ENCODE measurements around the gene PPIF. TPM values are rescaled to one million over a fixed set of nuclear protein-coding genes. Genes with fewer than 3 reads are reported as not detected.
"Not testable (repeated sequence)": the region's sequence is repeated elsewhere in the genome, so short reads cannot be mapped to it uniquely, and the experiment has no call there.

PPIF gene
- total RNA-seq, 2 experiments from 2014 or later = 177 to 185 TPM

DNA sequence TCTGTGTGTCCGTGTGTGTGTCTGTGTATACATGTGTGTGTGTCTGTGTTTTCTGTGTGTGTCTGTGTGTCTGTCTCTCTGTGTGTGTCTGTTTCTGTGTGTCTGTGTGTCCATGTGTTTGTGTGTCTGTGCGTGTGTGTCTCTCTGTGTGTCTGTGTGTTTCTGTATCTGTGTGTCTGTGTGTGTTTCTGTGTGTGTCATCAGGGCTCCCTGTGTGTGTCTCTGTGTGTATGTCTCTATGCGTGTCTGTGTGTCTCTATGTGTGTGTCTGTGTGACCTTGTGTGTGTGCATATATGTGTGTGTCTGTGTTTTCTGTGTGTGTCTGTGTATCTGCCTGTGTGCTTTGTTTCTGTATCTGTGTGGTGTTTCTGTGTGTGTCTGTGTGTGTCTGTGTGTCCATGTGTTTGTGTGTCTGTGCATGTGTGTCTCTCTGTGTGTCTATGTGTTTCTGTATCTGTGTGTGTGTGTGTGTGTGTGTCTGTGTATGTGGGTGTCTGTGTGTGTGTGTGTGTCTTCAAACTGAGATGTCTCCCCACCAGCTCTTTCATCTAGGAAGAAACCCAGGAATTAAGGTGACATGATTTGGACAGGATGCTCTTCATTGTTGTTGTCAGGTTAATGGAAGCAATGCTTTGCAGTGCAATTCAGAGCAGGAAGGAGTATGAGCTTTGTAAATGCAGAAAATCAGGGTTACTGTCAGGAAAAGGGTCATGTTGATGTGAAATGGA is 20.7 kb upstream of the PPIF start:
- ChIA-PET CTCF (no interaction called here), POLR2A (no interaction called here)

DNA sequence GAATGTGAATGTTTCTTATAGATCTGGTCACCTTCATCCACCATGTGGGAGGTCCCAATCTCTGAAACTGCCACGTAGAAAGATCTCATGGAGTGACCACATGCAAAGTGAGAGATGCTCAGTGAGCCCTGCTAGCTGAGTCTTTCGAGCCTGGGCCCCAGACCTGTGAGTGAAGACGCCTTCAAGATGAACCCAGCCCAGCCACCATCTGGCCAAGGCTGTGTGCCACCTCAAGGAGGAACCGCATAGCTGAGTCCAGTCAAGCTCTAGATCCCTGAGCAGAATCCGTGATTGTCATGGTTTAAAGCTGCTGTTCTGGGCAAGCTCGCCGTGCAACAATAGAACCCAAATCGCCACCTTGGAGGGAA is 20.2 kb upstream of the PPIF start:
- POLR2A ChIA-PET = no interaction called here
- CTCF ChIA-PET = no interaction called here

DNA sequence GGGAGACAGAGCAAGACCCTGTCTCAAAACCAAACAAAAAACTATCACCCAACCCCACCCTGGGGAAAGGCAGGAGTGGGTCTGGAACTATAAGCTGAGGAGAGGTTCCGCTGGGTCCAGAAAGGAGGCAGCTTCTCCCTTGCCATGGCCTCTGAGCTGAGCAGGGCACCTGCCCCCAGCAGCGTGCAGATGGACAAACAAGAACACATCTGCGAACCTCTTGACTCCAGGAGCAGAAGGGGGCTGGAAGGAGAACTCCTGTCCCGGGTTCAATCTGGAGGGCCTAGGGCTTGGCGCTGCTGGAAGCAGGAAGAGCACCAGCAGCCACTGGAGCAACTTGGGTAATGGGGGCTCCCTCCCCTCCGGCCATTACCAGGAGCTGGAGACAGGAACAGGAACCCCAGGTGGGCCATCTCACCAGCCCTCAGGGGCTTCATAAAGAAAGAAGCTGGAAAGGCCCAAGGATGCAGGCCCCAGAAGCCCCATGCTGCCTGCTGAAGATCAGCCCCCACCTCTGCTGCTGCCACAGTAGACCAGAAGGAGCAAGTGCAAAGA is 19.0 kb upstream of the PPIF start:
- CTCF ChIA-PET = interaction anchor here (1.3 kb wide), 1 partner anchor 9 kb away, joined by 6 read pairs; no protein-coding TSS in a partner anchor
- POLR2A ChIA-PET = no interaction called here

GRCh38 chr10:79328737-79329504 is 18.3 kb upstream of the PPIF start:
- POLR2A ChIA-PET = no interaction called here

DNA sequence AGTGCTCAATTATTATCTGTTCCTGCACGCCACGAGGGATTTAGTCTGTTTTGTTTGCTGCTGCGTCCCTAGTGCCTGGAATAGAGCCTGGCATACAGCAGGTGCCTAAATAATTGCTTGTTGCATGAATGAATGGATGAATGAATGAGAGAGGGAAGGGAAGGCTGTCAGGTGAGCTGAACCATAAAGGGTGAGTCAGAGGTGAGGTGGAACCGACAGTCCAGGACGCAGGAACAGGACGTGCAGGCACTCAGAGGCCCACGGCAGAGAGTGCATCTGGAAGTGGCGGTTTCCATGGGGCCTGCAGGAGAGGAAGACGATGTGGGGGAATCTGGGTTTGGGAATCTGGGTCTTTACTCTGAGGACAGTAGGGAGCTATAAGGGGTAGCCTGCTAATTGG is 17.7 kb upstream of the PPIF start:
- ChIA-PET CTCF (interaction anchor here (4.3 kb wide), 1 partner anchor 12 kb away, joined by 21 read pairs; no protein-coding TSS in a partner anchor), POLR2A (no interaction called here)

More at GRCh38 chr10:79328737-79329504, 18.3 kb upstream of the PPIF start:
- CTCF ChIA-PET = interaction anchor here (1.3 to 4.3 kb wide), 2 partner anchors 9 to 11 kb away, joined by 6 to 21 read pairs; no protein-coding TSS in a partner anchor

DNA sequence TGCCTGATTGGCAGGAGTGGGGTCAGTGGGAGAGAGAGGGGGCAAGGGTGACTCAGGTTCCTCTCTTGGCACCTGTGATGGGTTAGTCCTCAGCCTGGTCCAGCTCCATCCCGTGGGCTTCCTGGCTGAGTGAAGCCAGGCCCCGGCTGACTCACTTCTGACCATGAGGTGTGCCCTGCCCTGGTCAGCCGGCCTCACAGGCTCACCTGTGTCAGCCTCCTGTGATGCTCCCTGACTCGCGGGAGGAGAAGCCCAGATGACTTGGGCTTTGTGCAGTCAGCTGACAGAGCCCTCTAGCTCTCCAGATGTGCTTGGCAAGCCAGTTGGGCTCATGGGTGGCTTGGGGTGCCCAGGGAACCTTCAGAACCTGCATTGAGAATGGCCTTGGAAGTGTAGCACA is 16.0 kb upstream of the PPIF start:
- POLR2A ChIA-PET = interaction anchor here (1.4 to 2.1 kb wide), 4 partner anchors 8 to 16 kb away, joined by 4 to 11 read pairs (median 10); partner anchors contain the start of gene PPIF
- CTCF ChIA-PET = interaction anchor here (0.7 to 6.1 kb wide), 6 partner anchors 8 to 113 kb away, joined by 3 to 38 read pairs (median 7); partner anchors contain the start of gene PPIF

DNA sequence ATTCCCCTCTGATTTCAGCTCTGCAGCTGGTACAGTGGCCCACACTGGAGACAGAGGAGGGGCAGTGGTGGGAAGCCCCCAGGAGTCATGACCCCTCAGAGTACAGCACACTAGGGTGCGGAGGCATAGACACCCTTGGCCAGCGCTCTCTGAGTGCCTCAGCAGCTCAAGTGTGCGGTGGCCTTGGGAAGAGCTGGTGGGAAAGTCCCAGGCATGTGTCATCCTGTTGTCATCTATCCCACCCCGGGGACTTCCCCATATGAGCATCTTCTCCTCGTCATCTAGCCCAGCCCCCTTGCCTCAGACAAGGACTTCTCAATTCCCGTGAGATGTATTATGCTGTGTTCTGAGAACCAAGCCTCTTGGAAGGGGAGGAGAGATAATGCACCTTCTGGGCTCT is 15.6 kb upstream of the PPIF start:
- ChIA-PET POLR2A (interaction anchor here (0.8 to 2.1 kb wide), 5 partner anchors 9 to 45 kb away, joined by 4 to 11 read pairs (median 9); partner anchors contain the start of gene PPIF), CTCF (interaction anchor here (0.7 to 6.1 kb wide), 6 partner anchors 8 to 113 kb away, joined by 3 to 38 read pairs (median 7); partner anchors contain the start of gene PPIF)

GRCh38 chr10:79332610-79333315 is 14.5 kb upstream of the PPIF start:
- CTCF ChIA-PET = interaction anchor here (2.1 to 6.1 kb wide), 3 partner anchors 9 to 15 kb away, joined by 4 to 38 read pairs (median 21); partner anchors contain the start of gene PPIF
- POLR2A ChIA-PET = interaction anchor here (1.2 to 2.1 kb wide), 4 partner anchors 10 to 88 kb away, joined by 3 to 11 read pairs (median 7); no protein-coding TSS in a partner anchor

DNA sequence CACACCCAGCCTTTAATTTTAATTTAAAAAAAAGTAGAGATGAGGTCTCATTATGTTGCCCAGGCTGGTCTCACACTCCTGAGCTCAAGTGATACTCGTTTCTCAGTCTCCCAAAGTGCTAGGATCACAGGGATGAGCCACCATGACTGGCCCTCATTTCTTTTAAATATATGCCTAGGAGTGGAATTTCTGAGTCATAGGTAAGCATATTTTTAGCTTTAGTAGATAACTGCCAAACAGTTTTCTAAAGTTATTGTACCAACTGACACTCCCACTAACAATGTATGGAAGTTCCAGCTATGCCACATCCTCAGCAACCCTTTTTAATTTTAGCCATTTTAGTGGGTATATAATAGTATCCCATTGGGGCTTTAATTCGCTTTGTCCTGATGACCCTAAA is 13.8 kb upstream of the PPIF start:
- ChIA-PET POLR2A (interaction anchor here (1.2 to 1.5 kb wide), 2 partner anchors 14 to 89 kb away, joined by 3 to 4 read pairs; no protein-coding TSS in a partner anchor), CTCF (interaction anchor here (4.3 to 6.1 kb wide), 2 partner anchors 13 to 16 kb away, joined by 21 to 38 read pairs; partner anchors contain the start of gene PPIF)

DNA sequence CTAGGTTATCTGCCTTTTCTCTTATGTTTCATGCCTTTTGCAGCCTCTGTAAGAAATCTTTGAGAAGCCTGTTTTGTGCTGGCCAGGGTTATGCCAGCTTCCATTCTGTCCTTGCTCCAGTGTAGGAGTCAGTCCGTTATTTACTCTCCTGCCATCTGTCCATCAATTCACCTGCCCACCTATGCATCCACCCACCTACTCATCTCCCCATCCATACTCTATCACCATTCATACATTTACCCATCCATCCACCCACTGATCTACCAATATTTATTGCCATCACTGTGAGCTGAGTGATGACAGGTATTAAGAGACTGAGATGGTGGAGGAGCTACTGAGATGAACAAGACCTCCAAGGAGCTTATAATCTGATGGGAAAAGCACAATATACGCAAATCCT is 12.7 kb upstream of the PPIF start:
- CTCF ChIA-PET = interaction anchor here (6.1 kb wide), 1 partner anchor 12 kb away, joined by 38 read pairs; the partner anchor contains the start of gene PPIF
- POLR2A ChIA-PET = interaction anchor here (0.7 to 1.5 kb wide), 2 partner anchors 11 to 14 kb away, joined by 3 to 4 read pairs; no protein-coding TSS in a partner anchor

DNA sequence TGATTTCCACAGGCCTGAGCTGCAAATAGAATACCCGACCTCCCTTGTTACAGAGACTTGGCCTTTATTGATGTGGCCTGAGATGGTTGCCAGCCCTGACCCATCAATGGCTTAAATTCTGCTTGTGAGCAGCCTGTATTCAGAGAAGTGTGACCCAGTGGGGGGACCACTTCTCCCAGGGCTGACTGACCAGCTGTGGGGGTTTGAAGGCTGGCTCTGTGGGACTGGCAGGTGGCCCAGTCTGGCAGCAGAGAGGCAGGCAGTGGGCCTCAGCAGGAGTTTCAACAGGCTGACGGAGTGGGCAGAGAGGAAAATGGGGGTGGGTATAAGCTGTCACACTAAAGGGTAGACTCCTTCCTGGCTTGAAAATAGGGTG is 12.2 kb upstream of the PPIF start:
- CTCF ChIA-PET = interaction anchor here (6.1 kb wide), 1 partner anchor 11 kb away, joined by 38 read pairs; the partner anchor contains the start of gene PPIF
- POLR2A ChIA-PET = interaction anchor here (1.5 kb wide), 1 partner anchor 10 kb away, joined by 3 read pairs; no protein-coding TSS in a partner anchor

- POLR2A ChIA-PET = interaction anchor here (1.5 kb wide), 1 partner anchor 10 kb away, joined by 3 read pairs; no protein-coding TSS in a partner anchor
- CTCF ChIA-PET = interaction anchor here (6.1 kb wide), 1 partner anchor 11 kb away, joined by 38 read pairs; the partner anchor contains the start of gene PPIF
Observed at GRCh38 chr10:79335470-79336235, 11.6 kb upstream of the PPIF start.

GRCh38 chr10:79336276-79336675 is 11.0 kb upstream of the PPIF start:
- CTCF ChIA-PET = interaction anchor here (6.1 kb wide), 1 partner anchor 10 kb away, joined by 38 read pairs; the partner anchor contains the start of gene PPIF
- POLR2A ChIA-PET = no interaction called here

DNA sequence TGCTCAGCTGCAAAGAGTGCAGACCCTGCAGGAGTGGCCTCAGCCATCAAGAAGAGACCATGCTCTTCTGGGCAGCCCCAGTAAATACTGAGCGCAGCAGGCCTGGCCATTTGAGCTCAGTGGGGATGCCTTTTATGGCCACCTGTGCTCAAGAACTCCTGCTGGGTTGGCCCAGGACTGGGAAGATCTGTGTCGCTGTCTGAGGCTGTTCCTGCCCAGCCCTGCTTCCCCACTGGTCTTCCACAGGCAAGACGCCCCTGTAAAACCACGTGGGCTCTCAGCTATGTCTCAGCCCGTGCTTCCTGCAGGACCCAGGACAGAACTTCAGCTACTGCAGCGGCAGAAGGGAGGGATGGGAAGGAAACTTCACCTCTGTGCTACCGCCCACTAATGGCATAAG is 10.5 kb upstream of the PPIF start:
- ChIA-PET POLR2A (interaction anchor here (0.9 kb wide), 1 partner anchor 11 kb away, joined by 3 read pairs; no protein-coding TSS in a partner anchor), CTCF (interaction anchor here (6.1 kb wide), 1 partner anchor 10 kb away, joined by 38 read pairs; the partner anchor contains the start of gene PPIF)

GRCh38 chr10:79337783-79338469 is 9.3 kb upstream of the PPIF start:
- CTCF ChIA-PET, POLR2A ChIA-PET: not testable (repeated sequence)

DNA sequence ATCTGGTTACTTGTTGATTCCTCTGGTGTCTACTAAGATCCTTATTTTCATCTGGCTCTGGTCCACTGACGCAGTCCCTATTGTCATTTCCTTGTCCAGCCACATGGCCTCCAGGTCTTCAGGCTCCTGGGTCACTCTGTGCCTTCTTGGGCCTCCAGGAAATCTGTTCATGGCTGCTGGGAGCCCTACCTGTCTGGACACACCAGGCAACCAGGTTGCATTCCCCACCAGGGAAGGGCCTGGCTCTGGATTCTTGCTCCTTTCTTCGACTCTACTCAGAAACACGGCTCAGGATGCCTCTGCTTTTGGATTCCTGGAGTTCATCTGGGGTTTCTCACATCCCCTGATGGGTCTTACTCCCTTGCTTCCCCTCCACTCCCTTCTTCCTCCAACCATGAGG is 8.0 kb upstream of the PPIF start:
- POLR2A ChIA-PET = no interaction called here
- CTCF ChIA-PET = no interaction called here

DNA sequence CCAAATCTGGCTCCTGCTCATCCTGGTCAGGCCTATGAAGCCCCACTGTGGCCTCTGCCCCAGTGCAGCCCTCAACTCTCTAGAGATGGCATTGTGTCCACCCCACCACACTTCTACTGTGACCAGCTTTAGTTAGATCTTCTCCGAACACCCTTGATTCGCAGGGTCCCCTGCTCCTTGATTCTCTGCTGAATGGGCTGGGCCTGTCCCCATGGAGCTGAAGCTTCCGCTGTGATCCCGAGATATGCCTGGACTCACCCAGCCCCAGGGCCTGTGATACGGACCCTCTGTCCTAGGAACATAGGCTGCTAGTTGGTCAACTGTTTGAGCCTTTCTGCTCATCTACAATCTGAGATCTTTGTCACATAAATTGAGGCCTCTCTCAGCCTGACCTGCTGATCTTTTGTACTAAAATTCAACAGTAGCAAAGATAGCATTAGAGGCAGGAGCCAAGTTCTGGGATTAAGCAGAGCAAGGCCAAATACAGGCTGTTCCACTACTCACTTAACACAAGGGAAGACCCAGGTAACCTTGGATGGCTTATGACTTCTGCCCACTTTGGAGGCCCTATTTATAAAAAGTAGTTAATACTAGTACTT is 6.5 kb upstream of the PPIF start:
- ChIA-PET POLR2A (no interaction called here), CTCF (interaction anchor here (0.8 kb wide), 1 partner anchor 24 kb away, joined by 3 read pairs; no protein-coding TSS in a partner anchor)

Data from activated CD8-positive, alpha-beta memory T cell treated with anti-CD3 and anti-CD28 coated beads for 36 hours (primary cell).